GM15510 (cell line): ENCODE results near the gene FNDC3A.

ENCODE experiments used
- POLR2A ChIP-seq: IDR thresholded peaks from 3 replicates; pipeline ENCODE4 v1.6.1; 2011; ENCODE audit warnings: borderline replicate concordance; ENCODE audit not compliant: insufficient read length; ENCODE audit errors: extremely low read depth

FNDC3A gene

DNA sequence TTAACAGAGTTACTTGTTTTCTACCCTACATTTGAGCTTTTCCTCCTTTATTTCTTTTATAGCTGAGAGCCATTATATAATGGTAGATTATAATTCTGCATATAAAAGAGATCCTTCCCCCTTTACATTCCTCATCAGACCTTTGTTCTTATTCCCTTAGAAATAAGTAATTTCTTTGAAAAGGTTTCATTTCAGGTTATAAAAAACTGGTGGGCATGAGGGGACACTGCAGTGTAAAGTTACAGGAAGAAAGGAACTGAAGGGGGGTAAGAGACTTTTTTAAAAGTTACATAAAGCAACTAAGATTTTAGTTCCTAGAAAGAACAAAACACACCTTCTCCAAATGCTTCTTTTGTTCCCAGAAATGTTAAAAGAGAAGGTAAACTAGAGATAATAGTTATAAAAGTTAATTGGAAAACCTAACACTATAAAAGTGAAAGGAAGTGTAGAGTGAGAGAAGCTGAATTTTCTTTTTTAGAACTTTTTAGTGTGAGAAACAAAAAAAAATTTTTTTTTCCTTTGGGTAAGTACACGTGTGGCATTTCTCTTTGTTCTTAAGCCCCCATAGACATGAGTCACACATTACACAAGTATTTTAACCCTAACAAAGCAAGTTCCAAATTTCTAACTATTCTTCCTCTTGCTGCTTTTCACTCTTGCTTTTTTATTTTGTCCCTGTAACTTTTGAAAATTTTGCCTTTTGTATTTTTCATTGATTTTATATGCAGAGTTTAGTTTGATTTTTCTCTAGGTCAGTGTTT is 138.0 kb downstream of the FNDC3A start:
- TF ChIP-seq POLR2A, result no peak

DNA sequence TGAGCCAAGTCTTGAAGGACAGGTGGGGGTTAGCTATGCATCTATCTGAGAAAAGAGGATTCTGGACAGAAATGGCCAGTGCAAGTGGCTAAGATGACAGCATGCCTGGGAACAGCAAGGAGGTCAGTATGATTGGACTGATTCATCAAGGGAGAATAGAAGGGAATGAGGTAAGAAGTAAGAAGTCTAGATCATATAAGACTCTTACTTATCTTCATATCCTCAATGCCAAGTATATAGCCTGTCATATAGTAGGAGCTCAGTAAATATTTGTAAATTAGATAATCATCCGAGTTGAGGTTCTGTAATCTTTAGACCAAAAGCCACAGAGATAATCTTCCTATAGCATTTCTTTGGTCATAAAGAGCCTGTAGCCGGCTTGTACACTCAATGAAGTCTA is 141.2 kb downstream of the FNDC3A start:
- no peak for TF ChIP-seq POLR2A

DNA sequence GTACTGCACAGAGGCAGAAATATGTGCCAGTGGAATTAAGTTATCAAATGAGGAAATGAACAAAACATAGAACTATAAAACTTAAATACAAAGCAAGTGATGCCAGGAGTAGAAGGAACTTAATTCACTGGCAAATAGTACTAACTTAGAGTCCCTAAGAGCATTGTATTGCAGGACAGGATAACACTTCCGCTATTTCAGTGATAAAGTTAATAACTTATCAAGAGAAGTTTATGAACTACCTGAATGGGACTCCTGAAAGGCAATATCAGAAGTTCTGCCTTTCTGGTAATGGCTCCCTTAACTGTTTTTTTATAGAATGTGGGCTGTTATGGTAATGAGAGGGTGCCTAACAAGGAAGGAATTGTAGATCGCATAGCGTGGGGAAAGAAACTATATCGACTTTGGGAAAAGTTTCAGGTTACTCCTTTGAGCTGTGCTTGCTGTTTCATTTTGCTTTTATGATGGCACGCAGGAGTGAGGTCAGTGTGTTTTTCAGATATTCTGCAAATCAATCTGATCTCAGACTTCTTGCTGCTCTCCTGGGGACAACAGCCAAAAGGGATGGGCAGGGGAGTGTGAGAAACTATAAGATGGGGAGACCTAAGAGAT is 149.1 kb downstream of the FNDC3A start:
- no peak for TF ChIP-seq POLR2A

DNA sequence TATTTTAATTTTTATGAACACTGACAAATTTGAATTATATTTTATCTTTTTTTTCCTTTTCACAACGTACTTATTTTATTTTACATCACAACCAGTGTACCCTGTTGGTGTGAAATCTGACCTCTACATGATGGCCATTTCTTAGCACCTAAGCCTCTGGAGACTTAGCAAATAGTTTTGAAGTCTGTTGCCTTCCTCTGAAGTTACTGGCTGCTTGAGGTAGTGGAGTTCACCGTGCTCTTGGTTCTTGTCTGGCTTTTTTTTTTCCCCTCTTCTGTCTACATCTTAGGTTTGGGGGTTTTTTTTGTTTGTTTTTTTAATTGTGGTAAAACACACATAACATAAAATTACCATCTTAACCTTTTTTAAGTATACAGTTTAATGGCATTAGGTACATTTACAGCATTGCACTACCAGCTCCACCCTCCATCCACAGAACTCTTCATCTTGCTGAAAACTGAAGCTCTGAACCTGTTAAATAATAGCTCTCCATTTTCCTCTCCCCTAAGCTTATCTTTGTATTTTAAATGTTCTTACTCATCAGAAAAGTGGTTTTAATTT is 150.3 kb downstream of the FNDC3A start:
- no peak for TF ChIP-seq POLR2A

DNA sequence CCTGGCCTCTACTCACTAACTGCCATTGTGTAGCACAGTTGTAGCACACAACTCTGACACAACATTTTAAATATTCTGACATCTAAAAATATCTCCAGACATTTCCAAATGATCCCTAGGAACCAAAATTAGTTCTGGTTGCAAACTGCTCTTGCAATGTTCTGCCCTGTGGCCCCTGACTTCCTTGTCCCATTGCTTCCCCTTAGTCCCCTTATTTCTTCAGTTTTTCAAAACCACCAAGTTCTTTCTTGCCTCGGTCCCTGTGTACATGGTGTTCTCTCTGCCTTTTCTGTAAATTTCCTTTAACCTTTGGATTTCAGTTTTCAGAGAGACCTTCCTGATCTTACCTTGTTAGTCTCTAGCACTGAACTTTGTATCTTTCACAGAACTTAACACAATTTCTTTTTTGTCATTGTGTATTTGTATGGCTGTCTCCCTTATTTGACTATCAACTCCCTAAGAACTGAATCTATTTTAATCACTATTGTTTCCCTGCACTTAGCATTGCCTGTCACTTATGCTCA is 156.8 kb downstream of the FNDC3A start:
- no peak for TF ChIP-seq POLR2A

DNA sequence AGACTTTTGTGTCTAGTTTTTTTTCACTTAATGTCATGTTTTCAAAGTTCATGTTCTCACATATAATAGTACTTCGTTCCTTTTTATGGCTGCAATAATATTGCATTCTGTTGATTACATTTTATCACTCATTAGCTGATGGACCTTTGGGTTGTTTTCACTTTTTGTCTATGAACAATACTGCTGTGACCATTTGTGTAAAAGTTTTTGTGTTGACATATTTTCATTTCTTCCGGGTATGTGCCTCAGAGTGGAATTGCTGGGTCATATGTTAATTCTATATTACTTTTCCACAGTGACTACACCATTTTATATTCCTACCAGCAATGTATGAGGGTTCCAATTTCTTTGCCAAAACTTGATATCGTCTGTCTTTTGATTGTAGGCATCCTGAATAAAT is 158.6 kb downstream of the FNDC3A start:
- no peak for TF ChIP-seq POLR2A

DNA sequence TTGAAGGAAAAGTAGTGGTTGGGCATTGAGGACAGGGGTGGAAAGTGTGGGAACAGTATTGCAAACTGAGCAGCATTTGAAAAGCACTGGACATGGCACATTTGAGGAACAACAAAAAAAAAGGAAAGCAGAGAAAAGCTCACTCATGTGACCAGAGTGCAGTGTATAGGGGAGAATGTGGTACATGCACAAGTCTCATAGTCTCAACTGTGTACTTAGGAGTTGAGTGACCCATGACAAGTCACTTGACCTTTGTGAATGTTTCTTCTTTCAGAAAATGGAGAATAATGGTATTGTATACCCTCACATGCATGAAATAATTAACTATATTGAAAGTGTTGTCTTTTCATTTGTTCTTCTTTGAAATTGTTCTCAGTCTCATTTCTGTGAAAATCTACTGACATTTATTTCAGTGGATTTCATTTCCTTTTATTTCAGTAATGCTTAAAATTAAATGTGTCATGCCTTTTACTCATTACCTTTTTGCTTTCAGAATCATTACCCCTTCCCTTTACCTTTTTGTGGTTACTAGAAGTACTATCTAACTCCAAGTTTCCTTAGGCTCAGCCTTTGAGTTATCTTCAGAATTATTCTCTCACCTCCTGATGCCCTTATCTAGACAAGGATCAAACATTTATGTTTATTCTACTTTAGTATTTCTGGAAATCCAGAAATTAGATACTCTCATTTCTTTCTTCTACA is 165.3 kb downstream of the FNDC3A start:
- no peak for TF ChIP-seq POLR2A

DNA sequence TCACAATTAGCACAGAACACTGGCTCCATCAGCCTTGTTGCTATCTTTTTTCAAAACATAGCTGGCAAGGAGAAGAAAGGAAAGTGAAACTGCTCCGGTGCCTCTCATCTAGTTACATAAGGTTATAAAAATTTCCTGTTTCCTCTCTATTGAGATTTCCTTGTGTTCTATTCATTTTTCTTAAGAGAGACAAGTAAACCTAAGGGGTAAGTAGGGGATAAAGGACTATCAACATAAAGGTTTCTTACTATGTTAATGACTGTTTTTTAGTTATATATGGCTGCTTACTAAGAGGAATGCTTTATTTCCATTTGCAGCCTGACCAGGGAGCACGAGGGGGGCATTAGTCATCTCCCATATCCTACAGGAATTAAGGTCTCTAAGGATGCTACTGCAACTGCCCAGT is 171.2 kb downstream of the FNDC3A start:
- no peak for TF ChIP-seq POLR2A

DNA sequence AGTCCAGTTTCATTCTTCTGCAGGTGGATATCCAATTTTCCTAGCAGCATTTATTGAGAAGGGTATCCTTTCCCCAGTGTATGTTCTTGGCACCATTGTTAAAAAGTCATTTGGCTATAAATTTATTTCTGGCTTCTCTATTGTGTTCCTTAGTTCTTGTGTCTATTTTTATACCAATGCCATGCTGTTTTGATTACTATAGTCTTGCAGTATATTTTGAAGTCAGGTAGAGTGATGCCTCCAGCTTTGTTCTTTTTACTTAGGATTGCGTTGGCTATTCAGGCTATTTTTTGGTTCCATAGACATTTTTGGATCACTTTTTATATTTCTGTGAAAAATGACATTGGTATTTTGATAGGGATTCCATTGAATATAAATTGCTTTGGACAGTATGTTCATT is 172.7 kb downstream of the FNDC3A start:
- no peak for TF ChIP-seq POLR2A

DNA sequence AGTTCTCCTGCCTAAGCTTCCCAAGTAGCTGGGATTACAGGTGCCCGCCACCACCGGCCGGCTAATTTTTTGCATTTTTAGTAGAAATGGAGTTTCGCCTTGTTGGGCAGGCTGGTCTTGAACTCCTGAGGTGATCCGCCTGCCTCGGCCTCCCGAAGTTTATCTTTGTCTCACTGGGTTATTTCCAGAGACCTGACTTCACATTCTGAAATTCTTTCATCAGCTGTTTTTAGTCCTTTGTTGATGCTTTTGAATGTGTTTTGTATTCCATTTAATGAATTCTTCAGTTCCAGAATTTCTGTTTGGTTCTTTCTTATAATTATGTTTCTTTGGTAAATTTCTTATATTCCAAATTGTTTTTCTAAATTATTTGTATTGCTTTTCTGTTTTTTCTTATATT is 189.0 kb downstream of the FNDC3A start:
- no peak for TF ChIP-seq POLR2A

DNA sequence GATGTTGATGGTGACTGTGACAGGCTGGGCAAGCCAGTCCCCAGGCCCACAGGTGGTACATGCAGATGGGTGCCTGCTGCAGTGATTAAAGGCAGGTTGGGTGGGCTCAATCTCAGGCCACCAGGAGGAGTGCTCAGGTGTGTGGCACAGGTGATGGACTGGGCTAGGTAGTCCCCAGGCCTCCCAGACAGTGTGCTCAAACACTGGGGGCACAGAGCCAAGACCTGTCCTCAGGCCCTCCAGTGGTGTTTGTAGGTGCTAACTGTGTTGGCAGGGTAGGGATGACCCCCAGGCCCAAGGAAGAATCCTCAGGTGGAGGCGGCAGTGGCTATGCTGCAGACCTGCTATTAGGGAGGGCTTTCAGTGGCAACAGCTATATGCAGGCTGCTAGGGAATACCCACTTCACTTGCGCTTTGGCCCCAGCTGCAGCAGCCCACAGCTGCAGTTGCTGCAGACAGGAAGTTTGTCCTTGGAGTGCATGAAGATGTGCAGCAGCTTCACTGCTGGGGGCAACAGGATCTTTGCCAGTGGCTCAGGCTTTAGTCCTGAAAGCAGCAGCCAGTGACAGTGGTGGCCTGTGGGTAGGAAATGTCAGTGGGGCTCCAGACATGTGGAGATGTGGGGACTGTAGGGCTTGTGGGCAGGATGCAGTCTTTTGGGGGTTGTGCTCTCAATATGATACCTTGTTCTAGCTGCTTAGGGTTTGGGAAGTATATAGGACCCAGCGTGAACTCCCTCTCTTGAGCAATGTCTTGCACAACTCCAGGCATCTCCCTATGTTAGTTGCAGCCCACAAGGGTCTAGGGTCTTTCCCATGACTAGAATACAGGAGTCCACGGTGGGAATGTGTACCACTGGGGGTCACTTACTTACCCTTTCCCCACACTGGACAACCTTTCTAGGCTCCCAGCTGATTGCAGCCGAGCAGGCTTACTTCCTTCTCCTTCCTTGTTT is 190.4 kb downstream of the FNDC3A start:
- TF ChIP-seq POLR2A, result no peak

DNA sequence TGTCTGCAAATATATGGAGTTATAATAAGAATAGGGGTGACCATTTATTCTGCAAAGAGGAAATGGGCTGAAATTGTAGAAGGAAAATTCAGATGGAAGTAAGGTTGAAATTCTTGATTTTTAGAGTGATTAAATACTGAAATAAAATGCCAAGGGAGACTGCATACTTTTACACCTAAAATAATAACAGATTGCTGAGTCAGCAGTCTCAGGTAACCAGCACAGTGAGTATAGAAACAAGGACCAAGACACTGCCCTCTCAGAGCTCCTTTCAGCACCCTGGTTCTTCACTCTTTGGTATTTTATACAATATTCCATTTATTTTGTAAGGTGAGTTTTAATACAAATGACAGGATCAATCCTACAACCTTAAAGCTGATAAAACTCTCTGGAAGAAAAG is 195.6 kb downstream of the FNDC3A start:
- TF ChIP-seq POLR2A, result no peak

DNA sequence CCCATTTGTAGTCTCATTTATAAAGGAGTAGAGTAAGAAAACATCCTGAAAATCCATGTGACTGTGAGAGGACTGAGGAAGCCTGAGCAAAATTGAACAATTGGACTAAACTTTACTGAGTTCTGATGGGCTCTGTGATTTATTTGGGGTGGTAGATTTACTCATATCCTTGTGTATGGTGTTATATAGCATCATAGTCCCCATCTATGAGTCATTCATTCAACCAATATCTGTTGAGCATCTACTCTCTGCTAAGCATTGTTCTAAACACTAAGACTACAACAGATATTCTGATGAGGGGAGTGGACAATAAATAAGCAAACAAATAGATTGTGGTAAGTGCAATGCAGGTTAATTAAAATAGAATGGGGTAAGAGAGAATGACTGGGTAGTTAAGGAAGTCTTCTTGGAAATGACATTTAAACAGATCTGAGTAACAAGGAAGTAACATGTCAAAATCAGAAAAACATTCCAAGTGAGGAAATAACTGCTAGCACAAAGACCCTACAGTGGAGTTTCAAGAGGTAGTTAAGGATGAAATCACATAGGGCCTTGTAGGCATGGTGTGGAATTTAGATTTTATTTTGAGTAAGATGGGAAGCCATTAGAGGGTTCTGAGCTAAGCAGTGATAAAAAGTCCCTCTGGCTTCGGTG is 208.1 kb downstream of the FNDC3A start:
- TF ChIP-seq POLR2A, result no peak

DNA sequence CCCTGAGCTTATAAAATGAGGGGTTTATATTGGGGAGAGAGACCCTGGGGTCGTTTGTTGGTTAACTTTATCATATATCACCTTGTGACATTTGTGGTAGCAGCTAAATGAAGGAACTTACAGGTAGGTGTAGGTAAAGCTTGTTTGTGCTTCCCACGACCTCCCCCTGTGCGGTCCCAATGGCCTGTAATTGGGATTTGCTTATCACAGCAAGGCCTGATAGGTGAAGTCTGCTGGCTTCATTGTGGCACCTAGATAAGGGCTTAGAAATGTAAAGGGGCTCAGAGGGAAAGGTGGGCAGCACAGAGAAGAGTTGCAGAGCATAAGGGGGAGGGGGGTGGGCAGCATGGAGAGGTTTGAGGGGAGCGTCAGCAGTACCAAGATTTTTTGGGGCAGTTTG is 208.9 kb downstream of the FNDC3A start:
- no peak for TF ChIP-seq POLR2A
